Vagina (tissue), 2 donors: Measurements from ENCODE around the gene ATP6V1C2.

ENCODE experiments used
- CTCF ChIP-seq, 3 experiments: fragments of 450-650 bp in 2 of 3; fragments of 200-600 bp in 1 of 3; sonication (generic) in 1 of 3; IDR thresholded peaks; one replicate each; pipeline ENCODE4 v1.5.1; 2017 to 2019; ENCODE audit warnings: antibody characterized with exemption in 3 of 3, mild to moderate bottlenecking in 2 of 3, moderate library complexity in 2 of 3
- POLR2A ChIP-seq, 2 donors: fragments of 450-650 bp; IDR thresholded peaks; one replicate each; pipeline ENCODE4 v1.6.1; 2017; ENCODE audit warnings: antibody characterized with exemption in 2 of 2, mild to moderate bottlenecking in 2 of 2, moderate library complexity in 2 of 2
- POLR2AphosphoS5 ChIP-seq, 2 donors: sonication (generic); formaldehyde crosslinking; IDR thresholded peaks; one replicate each; pipeline ENCODE4 v1.9.0; 2017; ENCODE audit warnings: antibody characterized with exemption in 2 of 2, mild to moderate bottlenecking in 2 of 2, low read depth in 1 of 2; ENCODE audit not compliant: insufficient read depth in 1 of 2

- TF ChIP-seq POLR2AphosphoS5 (IDR thresholded peaks at IDR 0.05; ENCODE audit: insufficient read depth in 1 of 2, low read depth in 1 of 2) (no peak), POLR2A (IDR thresholded peaks at IDR 0.05) (no peak), CTCF (IDR thresholded peaks at IDR 0.05) (no peak)
Measured at GRCh38 chr2:10820978-10821695, 99.7 kb downstream of the ATP6V1C2 start.
